Hepatocyte (in vitro differentiated cells): Measurements from ENCODE around the gene PHF12.

Experiments used
- EZH2 ChIP-seq: fragments of 200-600 bp; sonication (generic); IDR thresholded peaks from 2 replicates; pipeline ENCODE4 v1.6.1; 2016; ENCODE audit warnings: antibody characterized with exemption, mild to moderate bottlenecking, borderline replicate concordance
- EZH2phosphoT487 ChIP-seq: fragments of 200-600 bp; sonication (generic); IDR thresholded peaks from one replicate; pipeline ENCODE4 v1.6.1; 2018; ENCODE audit warnings: antibody characterized with exemption, mild to moderate bottlenecking, low read depth, moderate library complexity; ENCODE audit not compliant: unreplicated experiment, severe bottlenecking
- TF ChIP-seq, protein P1 (sequence below): fragments of 200-600 bp; sonication (generic); IDR thresholded peaks from 2 replicates; pipeline ENCODE4 v1.5.1; 2016; ENCODE audit warnings: antibody characterized with exemption, mild to moderate bottlenecking; ENCODE audit not compliant: poor library complexity

- TF ChIP-seq, protein P1, sequence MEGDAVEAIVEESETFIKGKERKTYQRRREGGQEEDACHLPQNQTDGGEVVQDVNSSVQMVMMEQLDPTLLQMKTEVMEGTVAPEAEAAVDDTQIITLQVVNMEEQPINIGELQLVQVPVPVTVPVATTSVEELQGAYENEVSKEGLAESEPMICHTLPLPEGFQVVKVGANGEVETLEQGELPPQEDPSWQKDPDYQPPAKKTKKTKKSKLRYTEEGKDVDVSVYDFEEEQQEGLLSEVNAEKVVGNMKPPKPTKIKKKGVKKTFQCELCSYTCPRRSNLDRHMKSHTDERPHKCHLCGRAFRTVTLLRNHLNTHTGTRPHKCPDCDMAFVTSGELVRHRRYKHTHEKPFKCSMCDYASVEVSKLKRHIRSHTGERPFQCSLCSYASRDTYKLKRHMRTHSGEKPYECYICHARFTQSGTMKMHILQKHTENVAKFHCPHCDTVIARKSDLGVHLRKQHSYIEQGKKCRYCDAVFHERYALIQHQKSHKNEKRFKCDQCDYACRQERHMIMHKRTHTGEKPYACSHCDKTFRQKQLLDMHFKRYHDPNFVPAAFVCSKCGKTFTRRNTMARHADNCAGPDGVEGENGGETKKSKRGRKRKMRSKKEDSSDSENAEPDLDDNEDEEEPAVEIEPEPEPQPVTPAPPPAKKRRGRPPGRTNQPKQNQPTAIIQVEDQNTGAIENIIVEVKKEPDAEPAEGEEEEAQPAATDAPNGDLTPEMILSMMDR, result no peak
- no peak for TF ChIP-seq EZH2
- no peak for TF ChIP-seq EZH2phosphoT487
These were observed 8.4 kb downstream of the PHF12 start for GRCh38 chr17:28942925-28943324.
